ENCODE measurements around the gene POLE. TPM values are rescaled to one million over a fixed set of nuclear protein-coding genes. Genes with fewer than 3 reads are reported as not detected.

The POLE gene
- polyA plus RNA-seq, 1 of the 3 experiments (the other 2 are of a cell fraction): 20.1 TPM

GRCh38 chr12:132665794-132666193 lies 21.3 kb downstream of the POLE start:
- ChIA-PET CTCF (interaction anchor here (0.8 kb wide), 1 partner anchor 15 kb away, joined by 3 read pairs; no protein-coding TSS in a partner anchor), POLR2A (no interaction called here)
- no peaks in the 10 kb centered on the region for H3K4me1 ChIP-seq (ENCODE audit: control insufficient read depth in 1 of 2, insufficient read depth in 2 of 2, low read depth in 1 of 2, low read length in 1 of 2)

GRCh38 chr12:132665149-132665491 lies 22.0 kb downstream of the POLE start:
- Histone ChIP-seq H2AFZ (ENCODE audit: low read depth) (no peak overlapping the region), H3K4me1 (ENCODE audit: control insufficient read depth in 1 of 2, insufficient read depth in 2 of 2, low read depth in 1 of 2, low read length in 1 of 2) (no peaks in the 10 kb centered on the region), H3K4me2 (no peak overlapping the region), H3K36me3 (replicated peaks in 1 of 2; ENCODE audit: control insufficient read depth in 1 of 2, insufficient read depth in 2 of 2, low read length in 1 of 2) (peaks cover 13 to 60% of the 10 kb centered on the region in 2 experiments), H3K27ac (ENCODE audit: low read depth in 2 of 2, low read length in 1 of 2) (no peak overlapping the region), H4K20me1 (ENCODE audit: insufficient read depth) (no peaks in the 10 kb centered on the region), H3K4me3 (ENCODE audit: low read depth in 2 of 2, low read length in 1 of 2) (no peak overlapping the region), H3K27me3 (ENCODE audit: insufficient read depth) (no peaks in the 10 kb centered on the region), H3K9me3 (no peaks in the 10 kb centered on the region), H3F3A (replicated peaks; ENCODE audit: insufficient read depth) (no peaks in the 10 kb centered on the region), H3K9me2 (no peaks in the 10 kb centered on the region), H3K79me2 (ENCODE audit: insufficient read depth) (no peaks in the 10 kb centered on the region), H3K9ac (no peak overlapping the region)
- WGBS (ENCODE audit: low lambda C conversion rate): 95% methylated on average over 13 of the region's 13 CpGs
- DNase-seq: no peak
- no peak for TF ChIP-seq EP300 (IDR thresholded peaks at IDR 0.05; ENCODE audit: borderline replicate concordance in 1 of 2, low read depth in 1 of 2, low read length in 1 of 2)
- TF ChIP-seq ZBTB33 (IDR thresholded peaks at IDR 0.05; ENCODE audit: borderline replicate concordance, low read depth): no peak
- TF ChIP-seq FOSL2 (IDR thresholded peaks at IDR 0.05; ENCODE audit: borderline replicate concordance, low read depth): no peak
- TF ChIP-seq RXRA (IDR thresholded peaks at IDR 0.05; ENCODE audit: borderline replicate concordance, low read depth): no peak
- no peak for TF ChIP-seq YY1 (IDR thresholded peaks at IDR 0.05; ENCODE audit: low read depth)
- CTCF ChIA-PET: interaction anchor here (0.8 kb wide), 1 partner anchor 16 kb away, joined by 3 read pairs; no protein-coding TSS in a partner anchor
- POLR2A ChIA-PET: no interaction called here

More at GRCh38 chr12:132665794-132666193, 21.3 kb downstream of the POLE start:
- 98% methylated on average over 6 of the region's 6 CpGs for WGBS (ENCODE audit: low lambda C conversion rate)
- no peaks in the 10 kb centered on the region for H4K20me1 ChIP-seq (ENCODE audit: insufficient read depth)
- H2AFZ ChIP-seq (ENCODE audit: low read depth): no peak overlapping the region
- no peaks in the 10 kb centered on the region for H3K79me2 ChIP-seq (ENCODE audit: insufficient read depth)
- no peak overlapping the region for H3K9ac ChIP-seq
- H3K9me2 ChIP-seq: no peaks in the 10 kb centered on the region
- TF ChIP-seq FOXM1 (IDR thresholded peaks at IDR 0.05; ENCODE audit: low read depth): no peak
- TF ChIP-seq CHD2 (IDR thresholded peaks at IDR 0.05; ENCODE audit: low read length, partially characterized antibody): no peak
- TF ChIP-seq USF1 (IDR thresholded peaks at IDR 0.05; ENCODE audit: borderline replicate concordance, low read depth): no peak
- no peak for TF ChIP-seq EP300 (IDR thresholded peaks at IDR 0.05; ENCODE audit: borderline replicate concordance in 1 of 2, low read depth in 1 of 2, low read length in 1 of 2)
- TF ChIP-seq CTCF (IDR thresholded peaks at IDR 0.05): no peak
- no peak for TF ChIP-seq TAF1 (IDR thresholded peaks at IDR 0.05; ENCODE audit: borderline replicate concordance, low read depth, low read length)
- no peak overlapping the region for H3K4me3 ChIP-seq (ENCODE audit: low read depth in 2 of 2, low read length in 1 of 2)
- no peak overlapping the region for H3K4me2 ChIP-seq
- H3K36me3 ChIP-seq (replicated peaks in 1 of 2; ENCODE audit: control insufficient read depth in 1 of 2, insufficient read depth in 2 of 2, low read length in 1 of 2): peaks cover 13 to 53% of the 10 kb centered on the region in 2 experiments
- H3K27me3 ChIP-seq (ENCODE audit: insufficient read depth): no peaks in the 10 kb centered on the region
- no peak for DNase-seq
- H3K9me3 ChIP-seq: no peaks in the 10 kb centered on the region
- H3F3A ChIP-seq (replicated peaks; ENCODE audit: insufficient read depth): no peaks in the 10 kb centered on the region
- H3K27ac ChIP-seq (ENCODE audit: low read depth in 2 of 2, low read length in 1 of 2): no peak overlapping the region

All from SK-N-SH (cell line).